Measurements from ENCODE around the gene BBS2.

DNA sequence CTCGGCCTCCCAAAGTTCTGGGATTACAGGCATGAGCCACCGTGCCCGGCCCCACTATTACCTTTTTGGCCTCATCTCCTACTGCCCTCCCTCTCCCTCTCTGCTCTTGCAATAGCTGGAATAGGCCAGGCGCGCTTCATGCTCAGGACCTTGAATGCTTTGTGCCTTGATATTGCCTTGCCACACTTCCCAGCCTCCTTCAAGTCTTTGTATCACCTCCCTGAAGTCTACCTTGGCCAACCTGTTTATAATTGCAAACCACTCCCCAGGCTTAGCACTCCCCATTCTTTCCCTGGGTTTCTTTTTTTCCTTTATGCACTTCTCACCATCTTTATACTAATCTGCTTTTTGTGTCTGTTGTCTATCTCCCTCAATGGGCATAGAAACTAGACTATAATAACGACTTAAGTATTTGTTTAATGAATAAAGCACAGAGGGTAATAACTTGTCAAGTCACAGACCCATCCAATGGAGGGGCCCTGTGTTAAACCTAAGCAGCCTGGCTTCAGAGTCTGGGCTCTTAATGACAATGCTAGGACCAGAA, 61.8 kb downstream of the BBS2 start:
- TF ChIP-seq, protein P1, sequence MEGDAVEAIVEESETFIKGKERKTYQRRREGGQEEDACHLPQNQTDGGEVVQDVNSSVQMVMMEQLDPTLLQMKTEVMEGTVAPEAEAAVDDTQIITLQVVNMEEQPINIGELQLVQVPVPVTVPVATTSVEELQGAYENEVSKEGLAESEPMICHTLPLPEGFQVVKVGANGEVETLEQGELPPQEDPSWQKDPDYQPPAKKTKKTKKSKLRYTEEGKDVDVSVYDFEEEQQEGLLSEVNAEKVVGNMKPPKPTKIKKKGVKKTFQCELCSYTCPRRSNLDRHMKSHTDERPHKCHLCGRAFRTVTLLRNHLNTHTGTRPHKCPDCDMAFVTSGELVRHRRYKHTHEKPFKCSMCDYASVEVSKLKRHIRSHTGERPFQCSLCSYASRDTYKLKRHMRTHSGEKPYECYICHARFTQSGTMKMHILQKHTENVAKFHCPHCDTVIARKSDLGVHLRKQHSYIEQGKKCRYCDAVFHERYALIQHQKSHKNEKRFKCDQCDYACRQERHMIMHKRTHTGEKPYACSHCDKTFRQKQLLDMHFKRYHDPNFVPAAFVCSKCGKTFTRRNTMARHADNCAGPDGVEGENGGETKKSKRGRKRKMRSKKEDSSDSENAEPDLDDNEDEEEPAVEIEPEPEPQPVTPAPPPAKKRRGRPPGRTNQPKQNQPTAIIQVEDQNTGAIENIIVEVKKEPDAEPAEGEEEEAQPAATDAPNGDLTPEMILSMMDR (IDR thresholded peaks at IDR 0.05) = no peak
- TF ChIP-seq EZH2 (IDR thresholded peaks at IDR 0.05) = no peak
- TF ChIP-seq EZH2phosphoT487 (IDR thresholded peaks at IDR 0.05) = no peak

All from neural progenitor cell (in vitro differentiated cells).